ENCODE data around the gene CDC42SE2. TPM values are rescaled to one million over a fixed set of nuclear protein-coding genes. Genes with fewer than 3 reads are reported as not detected.
"Not testable (repeated sequence)": the region's sequence is repeated elsewhere in the genome, so short reads cannot be mapped to it uniquely, and the experiment has no call there.

CDC42SE2 gene
- polyA plus RNA-seq, 4 donors = 49.1 to 63.0 (median 60.7) TPM

DNA sequence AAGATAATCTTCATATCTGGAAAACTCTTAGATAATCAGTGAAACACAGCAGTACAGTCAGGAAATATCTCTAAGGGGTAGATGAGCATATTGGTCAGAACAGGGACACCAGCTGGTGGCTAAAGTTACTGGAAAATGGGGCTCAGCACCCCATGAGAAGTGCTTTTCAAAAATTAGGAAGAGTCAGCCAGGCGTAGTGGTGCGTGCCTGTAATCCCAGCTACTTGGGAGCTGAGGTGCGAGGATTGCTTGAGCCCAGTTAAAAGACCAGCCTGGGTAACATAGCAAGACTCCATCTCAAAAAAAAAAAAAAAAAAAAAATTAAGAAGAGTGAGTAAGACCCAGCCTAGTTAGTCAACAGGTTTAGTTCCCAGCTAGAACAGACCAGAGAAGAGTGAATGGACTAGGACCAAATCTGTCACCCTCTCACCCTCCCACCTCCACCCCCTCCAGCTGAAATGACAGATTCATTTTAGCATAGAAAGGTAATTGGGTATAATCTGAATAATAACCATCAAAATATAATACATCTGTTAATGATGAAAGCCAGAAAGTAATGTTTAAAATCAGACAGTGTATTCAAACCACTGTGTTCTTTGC is 120.9 kb downstream of the CDC42SE2 start:
- DNase-seq (ENCODE audit: low read depth in 4 of 4, low spot score in 3 of 4) = no peak

DNA sequence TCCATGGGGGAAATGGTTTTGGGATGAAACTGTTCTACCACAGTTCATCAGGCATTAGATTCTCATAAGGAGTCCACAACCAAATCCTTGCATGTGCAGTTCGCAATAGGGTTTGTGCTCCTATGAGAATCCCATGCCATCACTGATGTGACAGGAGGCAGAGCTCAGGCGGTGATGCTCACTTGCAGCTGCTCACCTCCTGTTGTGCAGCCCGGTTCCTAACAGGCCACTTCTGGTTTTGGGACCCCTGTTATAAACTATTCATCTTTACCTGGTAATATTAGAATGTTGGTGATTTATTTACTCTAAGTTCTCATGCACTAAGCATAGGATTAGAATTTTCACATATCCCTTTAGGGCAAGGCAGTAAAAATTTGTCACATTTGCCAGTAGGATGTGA is 122.3 kb downstream of the CDC42SE2 start:
- DNase-seq (ENCODE audit: low read depth in 4 of 4, low spot score in 3 of 4) = no peak

DNA sequence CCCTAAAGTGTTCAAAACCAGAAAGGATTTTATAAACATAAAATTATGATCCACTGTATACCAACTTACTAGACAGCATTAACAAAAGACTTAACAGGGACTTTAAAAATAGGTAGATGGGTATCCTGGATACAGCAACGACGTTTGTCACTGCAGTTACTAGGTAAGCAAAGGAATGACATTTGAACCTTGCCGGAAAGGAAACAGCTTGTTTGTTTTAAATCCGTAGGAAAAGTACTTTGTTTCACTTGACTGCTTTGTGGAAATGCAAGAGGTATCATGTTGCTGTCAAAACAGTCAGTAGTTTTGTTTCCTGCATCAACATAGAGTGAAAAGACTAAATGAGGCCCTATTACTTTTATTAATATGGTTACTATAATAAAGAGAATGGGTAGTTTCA is 122.9 kb downstream of the CDC42SE2 start:
- DNase-seq (ENCODE audit: low read depth in 4 of 4, low spot score in 3 of 4) = peak; percentile 34 to 77 (median 69)

DNA sequence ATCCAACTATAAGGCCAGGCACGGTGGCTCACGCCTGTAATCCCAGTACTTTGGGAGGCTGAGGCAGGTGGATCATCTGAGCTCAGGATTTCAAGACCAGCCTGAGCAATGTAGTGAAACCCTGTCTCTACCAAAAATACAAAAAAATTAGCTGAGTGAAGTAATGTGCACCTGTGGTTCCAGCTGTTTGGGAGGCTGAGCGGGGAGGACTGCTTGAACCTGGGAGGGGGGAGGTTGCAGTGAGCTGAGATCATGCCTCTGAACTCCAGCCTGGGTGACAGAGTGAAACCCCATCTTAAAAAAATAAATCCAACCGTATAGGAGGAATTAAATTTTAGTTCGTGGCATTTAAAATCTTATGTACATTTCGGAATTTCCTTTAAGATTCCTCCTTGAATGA is 123.4 kb downstream of the CDC42SE2 start:
- DNase-seq (ENCODE audit: low read depth in 4 of 4, low spot score in 3 of 4) = no peak

DNA sequence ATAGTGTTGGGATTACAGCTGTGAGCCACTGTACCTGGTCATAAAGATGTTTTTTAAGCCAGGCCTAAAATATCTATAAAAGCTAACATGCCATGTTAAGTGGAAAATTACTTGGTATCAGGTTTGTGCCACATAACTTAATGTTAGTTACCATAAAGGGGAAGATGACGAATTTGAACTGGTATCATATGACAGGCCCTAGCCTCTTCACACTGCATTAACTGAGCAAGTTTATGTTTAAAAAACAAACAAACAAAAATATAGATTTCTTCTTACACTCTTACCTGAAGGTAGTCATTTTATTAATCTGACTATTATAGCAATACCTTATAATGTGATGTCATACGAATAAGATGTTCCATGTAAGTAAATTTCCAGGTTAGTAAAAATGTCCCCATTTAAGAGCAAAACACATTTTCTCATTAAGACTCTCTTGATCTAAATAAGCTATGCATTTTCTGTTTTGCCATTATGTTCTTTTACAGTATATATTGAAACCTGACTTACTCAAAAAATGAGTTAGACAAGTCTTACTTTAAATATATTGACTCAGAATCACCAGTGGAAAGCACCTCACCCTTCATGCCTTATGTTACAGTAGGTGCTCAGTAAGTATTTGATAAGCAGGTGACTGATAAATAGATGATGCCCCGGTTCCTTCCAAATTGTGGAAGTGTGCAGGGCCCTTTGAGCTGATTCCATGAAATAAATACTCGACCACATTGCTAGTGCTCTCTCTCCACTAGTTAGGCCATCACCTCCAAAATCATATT is 125.4 kb downstream of the CDC42SE2 start:
- DNase-seq (ENCODE audit: low read depth in 4 of 4, low spot score in 3 of 4) = no peak

DNA sequence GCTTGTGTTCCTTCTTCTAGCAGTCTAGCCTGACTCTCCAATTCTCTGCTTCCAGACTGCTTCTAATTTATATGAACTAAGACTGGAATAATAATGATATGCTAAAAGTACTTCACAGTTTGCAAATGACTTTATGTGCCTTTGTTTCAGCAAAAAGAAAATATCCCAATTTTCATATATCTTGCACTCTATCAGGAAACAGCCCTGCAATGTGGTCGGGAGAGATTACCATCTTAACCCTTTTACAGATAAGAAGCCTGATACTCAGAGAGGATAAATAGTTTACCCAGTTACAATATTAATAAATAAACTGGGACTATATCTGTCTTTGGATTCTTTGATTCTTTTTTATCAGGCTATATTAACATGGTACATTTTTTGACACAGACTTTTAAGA is 126.0 kb downstream of the CDC42SE2 start:
- DNase-seq (ENCODE audit: low read depth in 4 of 4, low spot score in 3 of 4) = no peak

DNA sequence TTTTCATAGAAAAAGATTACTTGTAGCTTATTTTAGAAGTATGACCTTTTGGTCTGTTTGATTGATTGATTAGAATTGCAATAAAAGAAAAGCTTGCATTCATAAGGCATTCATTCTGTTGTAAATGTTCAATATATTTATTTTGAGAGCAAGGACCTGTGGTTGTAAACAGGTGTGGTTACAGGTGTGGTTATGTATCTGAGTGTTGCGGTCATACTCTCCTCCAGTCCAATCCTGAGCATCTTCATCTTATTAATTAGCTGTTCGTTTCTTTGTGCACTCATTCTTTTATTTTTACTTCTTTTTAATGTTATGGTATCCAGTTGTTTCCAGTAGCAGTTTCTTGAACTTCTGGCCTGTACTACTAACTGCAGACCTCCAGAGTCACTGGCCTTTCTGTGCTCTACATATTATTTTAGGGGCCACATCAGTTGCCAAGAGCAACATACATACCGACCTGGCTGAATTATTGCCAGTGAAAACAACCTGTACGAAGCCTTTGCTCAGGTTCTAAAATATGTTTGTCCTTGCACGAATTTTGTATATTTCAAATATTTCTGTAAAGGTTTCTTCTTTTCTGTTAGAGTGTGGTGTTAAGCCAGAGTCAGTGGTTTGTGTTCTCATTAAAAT is 128.7 kb downstream of the CDC42SE2 start:
- DNase-seq (ENCODE audit: low read depth in 4 of 4, low spot score in 3 of 4) = no peak

DNA sequence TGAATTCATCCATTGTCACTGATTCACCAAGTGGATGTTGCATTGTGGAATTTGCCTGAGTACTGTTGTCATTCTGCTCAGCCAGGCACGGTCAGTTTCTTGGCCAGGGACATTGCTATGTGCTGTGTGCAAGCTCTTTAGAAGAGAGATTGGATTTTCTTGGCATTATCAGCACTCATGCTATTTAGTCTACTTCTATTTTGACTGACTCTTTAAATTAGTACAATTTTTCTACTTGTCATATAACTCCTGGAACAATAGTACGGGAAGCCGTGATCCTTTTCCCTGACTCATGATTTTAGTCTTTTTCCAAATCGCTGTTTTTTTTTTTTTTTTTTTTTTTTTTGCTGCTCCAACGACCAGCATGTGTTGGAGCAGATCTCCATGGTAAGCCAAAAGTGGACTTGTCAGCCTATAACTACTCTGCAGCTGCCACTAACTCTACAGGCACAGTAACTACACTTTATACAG is 129.7 kb downstream of the CDC42SE2 start:
- no peak for DNase-seq (ENCODE audit: low read depth in 4 of 4, low spot score in 3 of 4)

DNA sequence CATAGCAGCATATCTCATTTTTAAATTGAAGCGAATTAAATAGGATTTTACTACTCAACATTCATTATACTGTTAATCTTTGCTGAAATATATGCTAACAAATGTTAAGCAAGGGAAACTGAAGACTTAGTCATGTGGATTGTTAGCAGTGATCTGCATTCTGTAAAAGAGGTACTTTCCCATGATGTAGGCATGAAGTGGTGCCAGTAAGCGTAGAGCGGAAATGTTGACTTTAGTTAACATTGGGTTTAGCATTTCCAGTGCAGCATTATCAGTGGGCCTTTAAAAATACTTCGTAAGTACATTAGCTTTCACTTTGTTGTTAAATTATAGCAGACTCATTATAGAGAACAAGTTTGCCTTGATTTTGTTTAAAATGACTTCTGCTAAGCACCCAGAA is 130.3 kb downstream of the CDC42SE2 start:
- no peak for DNase-seq (ENCODE audit: low read depth in 4 of 4, low spot score in 3 of 4)

DNA sequence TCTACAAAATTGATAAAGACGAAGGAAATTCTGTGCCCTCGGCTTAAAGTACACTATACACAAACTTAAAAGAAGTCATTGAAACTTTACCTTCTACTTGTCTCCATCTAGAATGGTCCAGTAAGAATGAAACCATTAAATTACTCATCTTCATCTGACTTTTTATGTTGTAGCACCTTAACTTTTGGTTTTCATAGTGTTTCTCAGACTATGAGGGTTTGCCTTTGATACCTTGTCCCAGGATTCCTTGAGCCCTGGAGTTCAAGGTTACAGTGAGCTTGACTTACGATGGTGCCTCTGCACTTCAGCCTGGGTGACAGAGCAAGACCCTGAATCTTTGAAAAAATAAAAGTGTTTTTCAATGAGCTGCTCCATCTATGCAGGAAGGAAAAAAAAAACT is 132.2 kb downstream of the CDC42SE2 start:
- no peak for DNase-seq (ENCODE audit: low read depth in 4 of 4, low spot score in 3 of 4)

DNA sequence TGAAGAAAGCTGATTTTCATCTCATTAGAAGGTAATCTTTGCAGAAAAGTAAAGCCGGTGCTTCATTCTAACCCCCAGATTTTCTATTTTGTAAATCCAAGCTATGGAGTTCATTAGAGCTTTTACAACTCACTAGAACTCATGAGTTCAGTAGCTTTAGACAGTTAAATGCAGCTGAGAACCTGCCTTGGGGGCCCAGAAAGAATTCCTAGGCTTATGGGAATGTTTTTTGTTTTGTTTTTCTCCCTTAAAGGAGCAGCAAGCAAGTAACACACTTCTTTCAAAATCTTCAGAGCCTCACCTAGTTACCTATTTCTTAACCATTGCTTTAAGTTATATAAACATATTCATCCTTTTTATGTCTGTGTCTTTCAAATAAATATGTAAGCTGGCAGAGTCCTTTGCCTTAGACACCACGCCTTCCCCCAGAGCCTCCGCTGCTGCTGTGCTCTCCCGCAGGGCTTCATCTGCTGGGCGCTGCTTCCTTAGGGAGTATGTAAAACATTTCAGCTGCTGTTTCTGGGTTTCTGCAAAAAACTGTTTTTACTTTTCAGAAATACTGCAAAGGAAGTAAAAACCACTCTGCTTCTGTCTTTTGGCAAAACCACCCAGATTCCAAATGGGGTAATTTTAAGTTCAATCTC is 132.9 kb downstream of the CDC42SE2 start:
- no peak for DNase-seq (ENCODE audit: low read depth in 4 of 4, low spot score in 3 of 4)

DNA sequence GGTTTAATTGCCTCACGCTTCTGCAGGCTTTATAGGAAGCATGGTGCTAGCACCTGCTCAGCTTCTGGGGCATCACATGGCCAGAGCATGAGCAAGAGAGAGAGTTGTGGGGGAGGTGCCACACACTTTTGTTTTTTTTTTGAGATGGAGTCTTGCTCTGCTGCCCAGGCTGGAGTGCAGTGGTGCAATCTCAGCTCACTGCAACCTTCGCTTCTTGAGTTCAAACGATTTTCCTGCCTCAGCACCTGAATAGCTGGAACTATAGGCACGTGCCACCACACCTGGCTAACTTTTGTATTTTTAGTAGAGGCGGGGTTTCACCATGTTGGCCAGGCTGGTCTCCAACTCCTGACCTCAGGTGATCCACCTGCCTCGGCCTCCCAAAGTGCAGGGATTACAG is 135.2 kb downstream of the CDC42SE2 start:
- not testable (repeated sequence) for DNase-seq (ENCODE audit: low read depth in 4 of 4, low spot score in 3 of 4)

DNA sequence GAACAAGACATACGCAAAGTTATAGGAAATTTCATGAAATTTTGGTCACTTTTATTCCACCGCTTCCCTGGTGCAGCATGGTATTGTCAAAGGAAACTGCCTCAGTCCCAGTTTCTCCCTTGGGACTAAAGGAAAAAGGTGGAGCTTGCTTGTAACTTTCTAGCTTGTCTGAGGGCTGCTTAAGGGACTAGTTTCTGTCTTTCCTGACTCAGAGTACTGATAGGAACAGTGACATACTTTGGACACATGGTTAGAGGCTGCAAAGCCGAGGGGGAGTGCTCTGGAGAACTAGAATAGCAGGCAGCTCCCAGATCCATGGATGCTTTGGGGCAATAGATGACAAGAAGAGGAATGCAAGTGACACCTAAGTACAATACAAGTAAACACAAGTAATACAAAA is 136.7 kb downstream of the CDC42SE2 start:
- DNase-seq (ENCODE audit: low read depth in 4 of 4, low spot score in 3 of 4) = no peak

DNA sequence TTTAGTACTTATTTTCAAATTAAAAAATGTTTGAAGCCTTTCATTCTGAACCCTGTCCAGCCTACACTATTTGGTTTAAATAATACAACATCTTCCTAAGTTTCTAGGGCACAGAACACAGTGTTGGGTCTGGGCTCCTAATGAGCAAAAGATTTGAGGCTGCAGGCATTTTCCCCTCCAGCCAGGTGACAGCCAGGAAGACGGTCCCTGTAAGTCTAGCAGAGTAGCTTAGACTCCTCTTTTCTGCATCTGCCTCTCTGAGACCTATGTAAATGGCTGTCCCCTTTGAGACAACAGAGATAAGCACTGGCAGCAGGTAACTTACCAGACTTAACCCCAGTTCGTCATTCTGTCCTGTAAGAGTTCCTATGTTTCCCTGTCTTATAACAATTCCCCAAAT is 141.8 kb downstream of the CDC42SE2 start:
- no peak for DNase-seq (ENCODE audit: low read depth in 4 of 4, low spot score in 3 of 4)

DNA sequence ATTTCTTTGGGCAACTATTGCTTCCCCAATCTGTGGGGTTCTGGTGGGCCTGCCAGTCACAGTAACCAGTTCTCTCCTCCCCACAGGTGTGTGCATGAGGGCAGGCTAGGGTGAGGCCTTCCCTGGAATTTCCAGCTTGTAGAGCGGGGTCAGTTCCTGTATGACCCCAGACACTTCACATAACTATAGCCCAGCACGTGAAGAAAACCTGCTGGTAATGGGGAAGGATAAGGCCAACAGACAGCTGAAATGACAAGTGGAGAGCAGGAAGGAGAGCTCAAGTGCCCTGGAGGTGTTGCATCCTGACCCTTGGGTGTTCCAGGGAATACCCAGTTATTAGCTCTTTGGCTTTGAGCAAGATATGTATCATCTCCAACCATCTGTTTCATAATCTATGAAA is 142.2 kb downstream of the CDC42SE2 start:
- no peak for DNase-seq (ENCODE audit: low read depth in 4 of 4, low spot score in 3 of 4)

DNA sequence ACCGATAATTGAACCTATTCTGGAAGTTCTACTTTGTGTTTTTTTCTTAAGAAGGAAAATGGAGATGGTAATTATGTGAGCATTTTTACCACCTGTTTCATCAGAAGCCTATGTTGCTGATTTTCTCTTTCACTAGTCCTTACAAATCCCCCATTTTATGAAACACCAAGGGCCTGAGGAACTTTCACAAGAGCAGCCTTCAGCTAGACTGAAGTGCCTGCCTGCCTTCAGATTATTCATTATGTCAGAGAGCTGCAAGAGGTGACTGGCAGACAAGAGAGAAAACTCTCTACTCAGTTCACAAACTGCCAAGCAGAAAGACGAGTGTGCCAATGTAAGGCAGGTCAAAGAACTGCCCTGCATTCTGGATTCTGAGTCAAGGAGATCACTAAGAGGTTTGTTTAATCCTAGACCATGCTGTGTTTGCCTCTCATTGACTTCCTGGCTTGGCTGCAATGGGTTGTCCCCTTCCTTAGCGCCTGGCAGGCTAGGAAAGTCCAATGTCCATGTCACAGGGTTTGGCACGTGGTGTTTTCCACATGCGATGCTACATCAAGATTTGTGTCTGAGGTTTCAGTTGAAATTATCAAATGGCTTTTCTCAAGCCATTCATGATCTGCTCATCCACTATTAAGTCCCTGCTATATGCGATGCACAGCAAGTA is 143.3 kb downstream of the CDC42SE2 start:
- no peak for DNase-seq (ENCODE audit: low read depth in 4 of 4, low spot score in 3 of 4)

DNA sequence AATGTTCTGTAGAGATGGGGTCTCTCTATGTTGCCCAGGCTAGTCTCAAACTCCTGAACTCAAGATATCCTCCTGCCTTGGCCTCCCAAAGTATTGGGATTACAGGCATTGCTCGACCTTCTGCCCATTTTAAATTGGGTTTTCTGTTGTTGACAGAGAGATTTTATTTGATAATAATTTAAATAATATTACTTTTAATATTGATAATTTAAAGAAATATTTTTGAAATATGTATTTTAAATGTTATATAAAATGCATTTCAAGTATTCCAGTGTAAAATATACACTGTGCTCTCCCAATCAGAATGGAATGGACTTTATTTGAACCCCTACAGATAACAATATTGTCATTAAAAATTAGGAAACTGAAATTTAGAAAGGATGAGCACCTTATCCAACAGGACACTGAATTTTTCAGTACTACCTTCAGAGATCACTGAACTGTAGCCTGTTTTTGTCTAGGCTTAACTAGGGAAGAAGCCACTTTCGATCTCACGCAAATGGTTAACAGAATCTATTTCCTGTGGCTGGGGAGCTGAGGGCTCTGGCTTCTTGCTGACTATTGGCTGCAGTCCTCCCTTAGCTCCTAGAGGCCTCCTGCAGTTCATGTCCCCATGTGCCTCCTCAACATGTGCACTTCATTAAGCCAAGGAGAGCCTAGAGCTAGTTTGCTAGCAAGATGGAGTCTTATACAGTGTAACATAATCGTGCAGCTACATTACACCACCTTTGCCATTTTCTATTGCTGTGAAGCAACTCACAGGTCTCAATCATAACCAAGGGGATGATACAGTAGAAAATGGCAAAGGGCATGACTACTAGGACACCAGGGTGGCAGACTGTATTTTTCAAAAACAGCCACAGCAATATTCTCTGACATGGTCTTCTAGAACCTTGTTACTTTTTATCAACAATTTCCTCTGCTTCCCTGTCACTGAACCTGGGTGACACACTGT is 150.0 kb downstream of the CDC42SE2 start:
- DNase-seq (ENCODE audit: low read depth in 4 of 4, low spot score in 3 of 4) = no peak

DNA sequence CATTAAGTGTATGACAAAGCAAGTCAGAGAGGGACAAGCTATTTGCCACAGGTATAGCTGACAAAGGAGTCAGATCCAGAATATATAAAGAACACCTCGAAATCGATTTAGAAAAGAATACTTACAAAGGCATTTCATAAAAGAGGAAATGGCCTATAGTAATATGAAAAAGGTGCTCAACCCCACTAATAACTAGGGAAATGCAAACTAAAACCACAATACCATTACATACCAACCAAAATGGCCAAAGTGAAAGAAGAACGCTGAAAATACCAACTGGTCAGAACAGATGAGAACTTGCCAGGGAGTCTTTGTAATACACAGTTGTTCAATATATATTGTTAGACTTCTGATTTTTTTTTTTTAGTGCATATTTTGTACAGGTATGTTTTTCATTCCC is 152.9 kb downstream of the CDC42SE2 start:
- no peak for DNase-seq (ENCODE audit: low read depth in 4 of 4, low spot score in 3 of 4)

DNA sequence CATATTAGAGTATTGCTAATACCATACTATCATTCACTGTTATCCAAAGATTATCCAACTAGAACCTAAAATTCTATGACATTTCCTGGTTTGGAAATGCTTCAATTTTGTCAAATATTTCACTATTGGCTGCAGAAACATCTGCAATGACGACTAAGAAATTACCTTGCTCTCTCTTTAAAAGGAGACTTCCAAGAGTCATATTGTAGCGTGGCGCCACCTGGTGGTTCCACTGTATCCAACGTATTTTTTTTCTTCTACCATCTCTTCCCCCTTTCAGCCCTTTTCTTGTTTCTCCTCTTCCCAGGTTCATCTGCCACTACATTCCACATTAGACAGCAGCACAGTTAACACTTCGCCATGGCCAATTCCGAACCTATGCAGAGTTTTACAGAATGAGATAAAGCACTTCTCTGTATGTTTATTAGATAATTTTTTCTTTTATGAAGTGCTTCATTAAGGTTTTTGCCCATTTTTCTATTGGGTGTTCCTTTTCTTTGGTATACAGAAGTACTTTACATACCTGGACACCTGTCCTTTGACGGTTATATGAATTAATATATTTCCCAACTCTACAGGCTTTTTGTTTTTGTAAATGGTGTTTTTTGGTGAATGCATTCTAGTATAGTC is 153.5 kb downstream of the CDC42SE2 start:
- DNase-seq (ENCODE audit: low read depth in 4 of 4, low spot score in 3 of 4) = peak; percentile 44 to 62 (median 55)
